ENCODE measurements around the gene TET3.
"Not testable (repeated sequence)": the region's sequence is repeated elsewhere in the genome, so short reads cannot be mapped to it uniquely, and the experiment has no call there.

TET3 gene

GRCh38 chr2:73939419-73939818 is 45.3 kb upstream of the TET3 start:
- Histone ChIP-seq H3K9me3 (no peaks in the 10 kb centered on the region), H3K4me3 (ENCODE audit: low read depth in 1 of 2, low read length in 1 of 2) (no peak overlapping the region), H3K27ac (no peak overlapping the region), H3K27me3 (no peaks in the 10 kb centered on the region), H3K4me1 (ENCODE audit: control insufficient read depth in 1 of 2, insufficient read depth in 1 of 2, low read depth in 1 of 2, low read length in 1 of 2) (peaks cover 21 to 22% of the 10 kb centered on the region in 2 experiments), H3K36me3 (no peaks in the 10 kb centered on the region)
- TF ChIP-seq CTCF (IDR thresholded peaks at IDR 0.05): no peak

GRCh38 chr2:73940066-73940465 is 44.6 kb upstream of the TET3 start:
- not testable (repeated sequence) for H3K36me3 ChIP-seq; H3K4me3 ChIP-seq (ENCODE audit: low read depth in 1 of 2, low read length in 1 of 2); H3K27ac ChIP-seq; H3K9me3 ChIP-seq; H3K27me3 ChIP-seq
- peaks cover 27 to 29% of the 10 kb centered on the region in 2 experiments for H3K4me1 ChIP-seq (ENCODE audit: control insufficient read depth in 1 of 2, insufficient read depth in 1 of 2, low read depth in 1 of 2, low read length in 1 of 2)

GRCh38 chr2:73942664-73943063 is 42.0 kb upstream of the TET3 start:
- H3K9me3 ChIP-seq: no peaks in the 10 kb centered on the region
- H3K4me1 ChIP-seq (ENCODE audit: control insufficient read depth in 1 of 2, insufficient read depth in 1 of 2, low read depth in 1 of 2, low read length in 1 of 2): peaks cover 22 to 24% of the 10 kb centered on the region in 2 experiments
- no peaks in the 10 kb centered on the region for H3K27me3 ChIP-seq
- no peak for TF ChIP-seq CTCF (IDR thresholded peaks at IDR 0.05)
- H3K27ac ChIP-seq: no peak overlapping the region
- peaks cover 7% of the 10 kb centered on the region for H3K36me3 ChIP-seq
- no peak overlapping the region for H3K4me3 ChIP-seq (ENCODE audit: low read depth in 1 of 2, low read length in 1 of 2)

GRCh38 chr2:73944714-73945113 is 40.0 kb upstream of the TET3 start:
- peak overlapping the region; percentile 49 for H3K27ac ChIP-seq
- no peak overlapping the region for H3K4me3 ChIP-seq (ENCODE audit: low read depth in 1 of 2, low read length in 1 of 2)
- TF ChIP-seq CTCF (IDR thresholded peaks at IDR 0.05): no peak
- peaks cover 36 to 39% of the 10 kb centered on the region in 2 experiments for H3K4me1 ChIP-seq (ENCODE audit: control insufficient read depth in 1 of 2, insufficient read depth in 1 of 2, low read depth in 1 of 2, low read length in 1 of 2)
- H3K9me3 ChIP-seq: no peaks in the 10 kb centered on the region
- peaks cover 7% of the 10 kb centered on the region for H3K36me3 ChIP-seq
- no peaks in the 10 kb centered on the region for H3K27me3 ChIP-seq

GRCh38 chr2:73946215-73946614 is 38.5 kb upstream of the TET3 start:
- TF ChIP-seq CTCF (IDR thresholded peaks at IDR 0.05): no peak
- Histone ChIP-seq H3K4me3 (ENCODE audit: low read depth in 1 of 2, low read length in 1 of 2) (no peak overlapping the region), H3K27ac (peak overlapping the region; percentile 90), H3K9me3 (no peaks in the 10 kb centered on the region), H3K4me1 (ENCODE audit: control insufficient read depth in 1 of 2, insufficient read depth in 1 of 2, low read depth in 1 of 2, low read length in 1 of 2) (peaks cover 51 to 53% of the 10 kb centered on the region in 2 experiments), H3K27me3 (no peaks in the 10 kb centered on the region), H3K36me3 (peaks cover 17% of the 10 kb centered on the region)

GRCh38 chr2:73946666-73947065 is 38.0 kb upstream of the TET3 start:
- Histone ChIP-seq H3K36me3 (peaks cover 20% of the 10 kb centered on the region), H3K27me3 (no peaks in the 10 kb centered on the region), H3K27ac (peak overlapping the region; percentile 90), H3K4me1 (ENCODE audit: control insufficient read depth in 1 of 2, insufficient read depth in 1 of 2, low read depth in 1 of 2, low read length in 1 of 2) (peaks cover 51 to 53% of the 10 kb centered on the region in 2 experiments), H3K9me3 (no peaks in the 10 kb centered on the region), H3K4me3 (ENCODE audit: low read depth in 1 of 2, low read length in 1 of 2) (no peak overlapping the region)
- TF ChIP-seq CTCF (IDR thresholded peaks at IDR 0.05): no peak

Measured in neutrophil (primary cell).